ENCODE measurements around the gene ANKRD11.
A peak's percentile ranks its signal among the peaks of the same experiment; 100 is the strongest.

DNA sequence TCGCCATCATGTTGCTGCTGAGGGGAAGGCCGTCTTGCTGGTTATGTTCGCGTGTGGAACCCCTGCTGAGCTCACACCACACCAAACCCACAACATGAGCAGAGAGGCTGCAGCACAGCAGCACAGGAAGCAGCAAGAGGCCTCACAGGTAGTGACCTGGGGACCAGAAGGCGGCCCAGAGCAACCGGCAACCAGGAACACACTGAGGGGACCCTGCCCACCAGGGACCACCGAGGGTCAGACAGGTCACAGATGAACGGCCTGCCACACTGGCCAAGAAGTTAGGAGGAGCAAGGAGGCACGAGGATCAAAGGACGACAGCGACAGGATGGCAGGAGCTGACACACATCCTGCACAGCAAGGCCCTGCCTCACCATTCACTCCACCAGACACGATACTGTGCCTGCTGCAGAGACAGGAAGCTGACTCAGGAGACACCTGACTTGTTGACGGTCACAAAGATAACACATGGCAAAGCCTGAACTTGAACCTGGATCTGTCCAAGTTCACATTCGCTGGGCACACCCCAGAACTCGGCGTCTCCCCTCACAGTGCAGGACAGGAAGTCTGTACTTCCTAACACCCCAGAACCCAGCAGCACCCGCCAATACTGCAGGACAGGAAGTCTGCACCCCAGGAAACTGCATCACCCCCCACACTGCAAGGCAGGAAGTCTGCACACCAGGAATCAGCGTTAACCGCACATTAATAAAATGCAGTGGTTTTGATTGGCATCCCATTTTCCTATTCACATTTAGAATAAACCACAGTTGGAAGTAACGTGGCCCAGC lies 174.4 kb downstream of the ANKRD11 start:
- TF ChIP-seq EGR1 (IDR thresholded peaks at IDR 0.05; ENCODE audit: low read depth) (no peak), POLR2A (IDR thresholded peaks at IDR 0.05; ENCODE audit: borderline replicate concordance, extremely low read depth, insufficient read depth, insufficient read length) (no peak), ZFX (IDR thresholded peaks at IDR 0.05) (no peak), EZH2 (IDR thresholded peaks at IDR 0.05) (no peak), SRF (IDR thresholded peaks at IDR 0.05; ENCODE audit: low read depth) (no peak), TCF7L2 (IDR thresholded peaks at IDR 0.05; ENCODE audit: borderline replicate concordance, extremely low read depth, insufficient read depth, insufficient read length) (peak; percentile 63), EZH2phosphoT487 (IDR thresholded peaks at IDR 0.05; ENCODE audit: borderline replicate concordance) (no peak)

All from HCT116 (cell line).